Left cardiac atrium (tissue), 4 donors: ENCODE data around the gene VPS50. TPM values are rescaled to one million over a fixed set of nuclear protein-coding genes. Genes with fewer than 3 reads are reported as not detected.
"Not testable (repeated sequence)": the region's sequence is repeated elsewhere in the genome, so short reads cannot be mapped to it uniquely, and the experiment has no call there.

ENCODE experiments used
- ATAC-seq, 2 donors: fragments of 200-7000 bp; cut with Tn5 transposase; one replicate each; pipeline ENCODE4 v1.9.1; 2020; ENCODE audit warnings: mild to moderate bottlenecking in 2 of 2, moderate library complexity in 2 of 2
- DNase-seq: peaks from one replicate; pipeline ENCODE4 v3.0.0-alpha.2; 2020
- intact Hi-C, 2 donors: fragments of 100-400 bp; cut with DNase I; formaldehyde crosslinking; loops; one replicate each; pipeline versions ENCODE4 v1.14.1 to v1.15.1; 2022 to 2023
- total RNA-seq, 2 donors: library from RNA; stranded (reverse); fragmentation: NEBNext Ultra II Directional; extraction: Animal tissue kit (Norgen Biotek cat#: 25700); gene quantifications; one replicate each; pipeline ENCODE4 v1.2.1, GENCODE V29; 2021
- donor health status: DM: no; HTN: yes; CAD: no.
- donor health status: DM: no; HTN: yes; CAD: no; lungs with severe emphysema.
- donor health status: DM: yes; HTN: yes; CAD: no.
- donor health status: Dilated cardiomyopathy.

Gene VPS50
- total RNA-seq, 2 donors from 2014 or later: 15.2 to 18.1 TPM

DNA sequence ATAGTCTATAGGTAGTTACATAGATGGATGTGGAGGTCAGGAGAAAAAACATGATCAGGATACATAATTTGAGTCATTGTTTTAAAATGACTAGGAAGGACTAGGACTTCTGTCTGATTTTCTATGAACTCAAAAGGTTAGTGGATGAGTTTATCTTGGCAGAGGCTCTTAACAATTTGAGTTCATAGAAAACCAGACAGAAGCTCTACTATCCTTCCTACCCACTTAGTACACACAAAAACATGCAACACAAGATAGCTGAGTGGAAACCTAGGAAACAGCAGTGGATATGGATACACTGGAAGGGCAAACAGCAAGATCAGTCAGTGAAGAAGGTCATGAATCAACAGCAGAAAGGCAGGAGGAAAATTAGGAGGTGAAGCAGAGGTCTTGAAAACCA lies 84.6 kb downstream of the VPS50 start:
- no peak for ATAC-seq
- intact Hi-C loops: no loop called here
- no peak for DNase-seq

- ATAC-seq (no peak), DNase-seq (no peak)
- intact Hi-C loops: no loop called here
Observed at GRCh38 chr7:93320887-93321286, 88.7 kb downstream of the VPS50 start.

DNA sequence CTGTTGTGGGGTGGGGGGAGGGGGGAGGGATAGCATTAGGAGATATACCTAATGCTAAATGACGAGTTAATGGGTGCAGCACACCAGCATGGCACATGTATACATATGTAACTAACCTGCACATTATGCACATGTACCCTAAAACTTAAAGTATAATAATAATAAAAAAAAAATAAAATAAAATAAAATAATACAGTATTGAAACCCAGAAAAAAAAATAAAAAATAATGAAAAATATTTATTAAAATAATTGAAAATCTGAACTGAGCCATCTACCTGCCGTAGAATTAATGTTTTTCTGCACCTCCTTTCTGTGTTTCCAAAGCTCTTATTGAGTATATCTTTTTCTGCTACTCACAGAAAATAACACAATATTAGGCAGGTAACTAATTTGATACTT lies 94.1 kb downstream of the VPS50 start:
- DNase-seq, intact Hi-C loops, ATAC-seq: not testable (repeated sequence)

GRCh38 chr7:93327006-93327633 lies 95.0 kb downstream of the VPS50 start:
- DNase-seq: no peak
- intact Hi-C loops: no loop called here
- ATAC-seq: no peak

DNA sequence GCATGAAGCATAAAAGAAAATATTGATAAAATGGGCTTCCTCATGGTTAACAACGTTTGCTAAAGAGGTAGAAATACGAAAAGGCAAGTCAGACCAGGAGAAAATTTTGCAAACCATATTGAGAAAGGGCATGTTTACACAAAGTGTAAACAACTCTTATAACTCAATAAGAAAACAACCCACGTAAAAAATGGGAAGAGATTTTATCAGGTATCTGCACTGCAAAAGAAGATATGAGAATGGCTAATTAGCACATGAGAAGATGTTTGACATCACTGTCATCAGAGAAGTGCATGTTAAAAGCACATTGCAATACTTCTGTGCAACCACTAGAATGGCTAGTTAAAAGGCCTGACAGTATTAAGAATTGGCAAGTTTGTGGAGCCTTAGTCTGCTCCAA lies 99.5 kb downstream of the VPS50 start:
- ATAC-seq (no peak), DNase-seq (no peak)
- intact Hi-C loops: no loop called here

DNA sequence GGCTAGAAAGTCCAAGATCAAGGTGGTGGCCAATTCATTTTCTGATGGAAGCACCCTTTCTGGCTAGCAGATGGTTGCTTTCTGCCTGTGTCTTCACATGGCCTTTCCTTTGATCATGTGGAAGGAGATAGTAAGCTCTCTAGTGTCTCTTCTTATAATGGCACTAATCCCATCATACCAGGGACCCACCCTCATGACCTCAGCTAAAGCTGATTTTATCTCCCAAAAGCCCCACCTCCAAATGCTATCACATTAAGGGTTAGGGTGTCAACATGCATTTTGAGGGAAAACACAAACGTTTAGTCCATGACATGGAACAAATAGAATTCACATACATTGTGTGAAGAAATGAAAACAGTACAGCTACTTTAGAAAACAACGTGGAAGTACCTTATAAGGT lies 100.0 kb downstream of the VPS50 start:
- DNase-seq (no peak), ATAC-seq (no peak)
- intact Hi-C loops: no loop called here

DNA sequence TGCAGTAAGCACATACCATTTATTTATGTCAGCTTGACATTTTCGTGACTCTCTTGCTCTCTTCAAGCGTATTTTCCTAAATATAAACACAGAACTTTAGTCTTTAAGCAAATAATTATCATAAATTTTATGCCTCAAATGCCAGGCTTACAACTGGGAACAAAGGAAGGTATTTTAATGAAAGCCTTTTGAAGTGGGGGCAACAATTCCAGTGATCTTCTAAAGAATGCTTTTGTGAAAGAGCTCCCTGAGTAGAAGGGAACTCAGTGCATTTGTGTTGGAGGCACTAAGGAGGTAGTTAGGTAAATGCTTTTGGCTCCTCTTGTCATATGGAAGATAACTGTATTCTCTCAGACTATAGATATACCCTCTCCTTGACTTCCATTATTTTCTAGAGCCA lies 104.9 kb downstream of the VPS50 start:
- DNase-seq: no peak
- intact Hi-C loops: no loop called here
- no peak for ATAC-seq

GRCh38 chr7:93342178-93342577 lies 110.0 kb downstream of the VPS50 start:
- ATAC-seq, intact Hi-C loops: not testable (repeated sequence)

DNA sequence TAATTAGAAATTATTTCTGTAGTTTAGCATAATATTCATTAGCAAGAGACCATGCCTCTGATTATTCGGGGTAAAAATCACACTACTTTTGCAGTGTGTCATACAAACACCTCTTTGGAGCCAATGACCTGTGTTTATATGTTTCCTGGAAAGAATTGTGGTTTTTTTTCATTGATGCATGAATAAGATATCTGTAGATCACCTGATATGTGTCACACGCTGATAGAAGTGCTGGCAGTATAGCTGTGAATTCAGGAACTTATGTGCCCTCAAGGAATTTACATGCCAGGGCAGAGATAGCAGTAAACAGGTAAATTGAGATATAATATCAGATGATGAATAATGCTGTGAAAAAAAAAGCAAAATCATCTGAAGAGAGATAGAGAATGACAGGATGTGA lies 118.2 kb downstream of the VPS50 start:
- DNase-seq: no peak

More at GRCh38 chr7:93342178-93342577, 110.0 kb downstream of the VPS50 start:
- DNase-seq: not testable (repeated sequence)

DNA sequence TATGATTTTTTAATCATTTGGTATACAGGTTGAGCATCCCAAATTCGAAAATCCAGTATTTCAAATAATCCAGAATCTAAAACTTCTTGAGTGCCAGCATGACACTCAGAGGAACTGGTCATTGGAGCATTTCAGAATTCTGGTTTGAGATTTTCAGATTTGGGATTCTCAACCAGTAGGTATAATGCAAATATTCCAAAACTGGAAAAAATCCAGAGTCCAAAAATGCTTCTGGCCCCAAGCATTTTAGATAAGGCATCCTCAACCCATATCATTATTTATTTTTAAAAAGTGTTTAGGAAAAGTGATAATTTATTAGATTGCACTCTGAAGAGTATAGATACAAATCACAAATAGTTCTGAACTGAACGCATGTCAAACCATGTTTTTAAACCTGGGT lies 120.7 kb downstream of the VPS50 start:
- ATAC-seq: no peak
- no peak for DNase-seq
- intact Hi-C loops: no loop called here

More for the DNA sequence above, 118.2 kb downstream of the VPS50 start:
- intact Hi-C loops: no loop called here
- ATAC-seq: no peak

GRCh38 chr7:93354815-93355214 lies 122.6 kb downstream of the VPS50 start:
- no peak for ATAC-seq
- no peak for DNase-seq
- intact Hi-C loops: no loop called here

GRCh38 chr7:93359520-93360198 lies 127.5 kb downstream of the VPS50 start:
- intact Hi-C loops: no loop called here
- ATAC-seq (no peak), DNase-seq (no peak)

DNA sequence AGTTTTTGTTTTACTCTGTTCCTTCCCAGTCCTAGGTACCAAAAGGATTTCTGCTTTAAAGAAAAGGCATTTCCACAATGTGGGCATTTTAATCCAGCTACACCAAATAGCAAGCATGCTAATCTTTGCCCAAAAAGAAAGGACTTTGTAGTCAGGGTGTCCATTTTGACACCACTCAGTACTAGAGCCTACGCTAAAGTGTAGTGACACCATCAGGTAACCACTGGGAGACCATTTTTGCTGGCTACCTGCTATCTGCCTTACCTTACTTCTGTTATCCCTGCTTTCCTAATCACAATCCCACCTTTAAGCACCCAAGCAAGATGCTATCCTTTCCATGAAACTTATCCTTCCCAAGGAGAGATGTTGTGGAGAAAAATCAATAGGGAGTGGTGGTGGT lies 129.7 kb downstream of the VPS50 start:
- intact Hi-C loops: no loop called here
- DNase-seq (no peak), ATAC-seq (no peak)

- DNase-seq: no peak
- ATAC-seq: no peak
- intact Hi-C loops: no loop called here
Observed at GRCh38 chr7:93364806-93365205, 132.6 kb downstream of the VPS50 start.

GRCh38 chr7:93365341-93365740 lies 133.2 kb downstream of the VPS50 start:
- ATAC-seq (no peak), DNase-seq (no peak)
- intact Hi-C loops: no loop called here

DNA sequence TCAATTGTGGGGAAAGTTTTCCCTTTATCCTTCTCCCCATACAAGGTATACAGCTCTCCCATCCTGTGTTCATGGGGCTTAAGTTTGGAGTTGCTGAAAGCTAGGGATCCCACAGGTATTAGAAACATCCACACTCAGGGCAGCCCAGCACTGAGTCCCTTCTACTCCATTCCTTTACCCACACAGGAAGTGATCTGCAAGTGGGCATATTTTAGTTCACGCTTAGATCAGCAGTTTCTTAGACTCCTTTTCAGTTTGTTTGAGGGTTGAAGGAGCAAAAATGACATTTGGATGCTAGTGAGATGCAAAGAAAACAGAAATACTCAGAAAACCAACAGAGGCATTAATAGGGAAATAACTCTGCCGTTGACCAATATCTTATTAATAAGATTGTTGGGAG lies 134.7 kb downstream of the VPS50 start:
- no peak for ATAC-seq
- intact Hi-C loops: no loop called here
- DNase-seq: no peak

- DNase-seq (no peak), ATAC-seq (no peak)
- intact Hi-C loops: no loop called here
Observed at GRCh38 chr7:93367254-93367653, 135.1 kb downstream of the VPS50 start.

GRCh38 chr7:93370937-93371336 lies 138.8 kb downstream of the VPS50 start:
- DNase-seq, intact Hi-C loops, ATAC-seq: not testable (repeated sequence)

DNA sequence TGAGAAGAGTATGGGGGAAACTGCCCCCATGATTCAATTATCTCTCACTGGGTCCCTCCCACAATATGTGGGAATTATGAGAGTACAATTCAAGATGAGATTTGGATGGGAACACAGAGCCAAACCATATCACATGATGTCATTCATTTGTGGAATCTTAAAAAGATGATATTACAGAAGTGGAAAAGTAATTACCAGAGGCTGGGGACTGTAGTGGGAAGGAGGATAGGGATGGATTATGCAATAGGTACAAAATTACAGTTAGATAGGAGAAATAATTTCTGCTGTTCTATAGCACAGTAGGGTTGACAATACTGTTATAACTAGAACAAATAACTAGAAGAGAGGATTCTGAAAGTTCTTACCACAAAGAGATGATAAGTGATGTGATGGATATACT lies 141.4 kb downstream of the VPS50 start:
- no peak for ATAC-seq
- DNase-seq: no peak
- intact Hi-C loops: no loop called here

DNA sequence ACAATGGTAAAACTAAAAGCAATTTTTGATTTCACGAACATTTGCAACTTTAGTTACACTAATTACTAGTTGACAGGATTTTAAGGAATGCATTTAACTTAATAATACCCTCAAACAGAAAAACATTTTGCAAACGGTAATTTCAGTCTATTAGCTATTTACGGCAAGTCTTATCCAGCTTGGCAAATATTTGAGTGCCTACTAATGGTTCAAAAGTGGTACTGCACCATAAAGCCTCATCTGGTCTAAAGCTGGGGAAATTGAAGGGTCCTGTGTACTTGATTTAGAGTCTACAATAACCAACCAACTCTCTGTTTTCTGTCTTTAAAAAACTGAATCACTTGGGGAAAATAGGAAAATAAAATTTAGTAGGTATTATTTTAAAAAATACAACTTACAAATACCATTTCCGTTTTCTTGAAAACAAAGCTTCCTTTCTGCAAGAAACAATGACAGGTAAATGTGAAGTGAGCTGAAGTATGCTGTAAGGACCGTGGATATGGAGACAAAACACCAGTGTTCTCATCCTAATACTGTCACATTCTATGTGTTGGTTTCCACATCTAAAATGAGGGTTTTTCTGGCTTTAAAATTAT lies 142.3 kb downstream of the VPS50 start:
- intact Hi-C loops: no loop called here
- no peak for DNase-seq
- ATAC-seq: no peak

GRCh38 chr7:93375603-93376002 lies 143.4 kb downstream of the VPS50 start:
- no peak for DNase-seq
- intact Hi-C loops: no loop called here

More at GRCh38 chr7:93375603-93376002, 143.4 kb downstream of the VPS50 start:
- no peak for ATAC-seq
